DOHH2 (cell line): ENCODE data around the gene BHLHE40.

ENCODE experiments used
- H3F3A ChIP-seq: fragments of 200-600 bp; sonication (generic), shearing (Covaris generic); 2 replicates; pipeline ENCODE4 v1.6.0; 2016; ENCODE audit warnings: antibody characterized with exemption, mild to moderate bottlenecking; ENCODE audit not compliant: control insufficient read depth, insufficient read depth
- H3K27ac ChIP-seq: fragments of 200-600 bp; sonication (generic); 2 replicates; pipeline ENCODE4 v1.5.1; 2014; ENCODE audit warnings: low read depth, mild to moderate bottlenecking, low read length, moderate library complexity
- H3K27me3 ChIP-seq: fragments of 200-600 bp; sonication (generic); 2 replicates; pipeline ENCODE4 v1.6.1; 2014; ENCODE audit warnings: mild to moderate bottlenecking, low read length, mixed read lengths; ENCODE audit not compliant: control insufficient read depth
- H3K36me3 ChIP-seq: fragments of 200-600 bp; sonication (generic); 2 replicates; pipeline ENCODE4 v1.6.1; 2014; ENCODE audit warnings: mild to moderate bottlenecking, low read length, moderate library complexity, mixed read lengths; ENCODE audit not compliant: control insufficient read depth
- H3K4me1 ChIP-seq: fragments of 200-600 bp; sonication (generic); 2 replicates; pipeline ENCODE4 v1.6.1; 2014; ENCODE audit warnings: mild to moderate bottlenecking, low read length, mixed read lengths; ENCODE audit not compliant: control insufficient read depth
- H3K4me2 ChIP-seq: fragments of 200-600 bp; sonication (generic); 2 replicates; pipeline ENCODE4 v1.6.0; 2014; ENCODE audit warnings: mild to moderate bottlenecking, low read length, moderate library complexity
- H3K4me3 ChIP-seq: fragments of 200-600 bp; sonication (generic); 2 replicates; pipeline ENCODE4 v1.5.1; 2014; ENCODE audit warnings: mild to moderate bottlenecking, low read length, mixed read lengths
- H3K79me2 ChIP-seq: fragments of 200-600 bp; sonication (generic); 2 replicates; pipeline ENCODE4 v1.6.1; 2014; ENCODE audit warnings: mild to moderate bottlenecking, low read length, mixed read lengths; ENCODE audit not compliant: control insufficient read depth
- H3K9me2 ChIP-seq: fragments of 200-600 bp; sonication (generic); replicated peaks from 2 replicates; pipeline ENCODE4 v1.6.1; 2014; ENCODE audit warnings: mild to moderate bottlenecking, low read length, mixed read lengths; ENCODE audit not compliant: control insufficient read depth
- H3K9me3 ChIP-seq: fragments of 200-600 bp; sonication (generic); 2 replicates; pipeline ENCODE4 v1.6.1; 2014; ENCODE audit warnings: antibody characterized with exemption, low read length, mixed read lengths; ENCODE audit not compliant: control insufficient read depth, insufficient read depth
- H4K20me1 ChIP-seq: fragments of 200-600 bp; sonication (generic); 2 replicates; pipeline ENCODE4 v1.6.0; 2014; ENCODE audit warnings: low read depth, mild to moderate bottlenecking, antibody characterized with exemption, low read length, moderate library complexity; ENCODE audit not compliant: control insufficient read depth, insufficient read depth
- CTCF ChIP-seq: fragments of 200-600 bp; sonication (generic); IDR thresholded peaks from one replicate; pipeline ENCODE4 v1.5.1; 2014; ENCODE audit warnings: antibody characterized with exemption, mild to moderate bottlenecking, low read depth, low read length; ENCODE audit not compliant: poor library complexity, severe bottlenecking
- EZH2phosphoT487 ChIP-seq: fragments of 200-600 bp; sonication (generic); IDR thresholded peaks from 2 replicates; pipeline ENCODE4 v1.6.1; 2017; ENCODE audit warnings: borderline replicate concordance, mild to moderate bottlenecking, antibody characterized with exemption, low read length, moderate library complexity, mixed read lengths

The BHLHE40 gene

GRCh38 chr3:4978204-4978965 lies 852 bp upstream of the BHLHE40 start:
- Histone ChIP-seq H3K36me3 (peaks cover 10% of the 10 kb centered on the region; the same call in 1 of the 2 replicates), H3K27me3 (peaks cover 72% of the 10 kb centered on the region), H3K9me2 (no peaks in the 10 kb centered on the region), H4K20me1 (0 out of 2 replicates have a peak, but pooled peaks cover 8% of the 10 kb centered on the region), H3K4me3 (peak overlapping the region; percentile 72), H3K9me3 (no peaks in the 10 kb centered on the region), H3K79me2 (no peaks in the 10 kb centered on the region), H3F3A (0 out of 2 replicates have a peak, but pooled peaks cover 2% of the 10 kb centered on the region), H3K4me1 (peaks cover 53% of the 10 kb centered on the region), H3K4me2 (peak overlapping the region; percentile 85), H3K27ac (peak overlapping the region; percentile 45)
- TF ChIP-seq CTCF (no peak), EZH2phosphoT487 (no peak)

DNA sequence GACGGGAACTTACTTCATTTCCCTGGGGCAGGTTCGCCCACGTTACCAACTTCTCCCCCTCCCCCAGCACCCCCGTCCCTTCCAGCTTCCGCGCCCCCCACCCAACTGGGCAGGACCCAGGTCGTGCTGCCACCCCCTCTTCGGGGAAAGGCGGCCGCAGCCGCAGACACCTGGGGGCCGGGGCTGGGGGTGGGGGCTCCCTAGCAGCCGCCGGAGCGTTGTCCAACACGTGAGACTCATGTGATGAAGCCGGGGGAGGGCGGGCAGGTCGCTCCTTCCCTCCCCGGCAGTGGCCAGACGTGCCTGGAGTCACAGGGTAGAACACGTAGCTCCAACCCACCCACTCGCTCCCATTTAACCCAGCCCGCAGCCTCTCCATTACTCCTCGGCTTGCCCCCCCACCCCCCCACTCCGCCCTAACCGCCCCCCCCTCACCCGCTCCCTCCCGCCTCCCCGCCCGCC lies 240 bp upstream of the BHLHE40 start:
- Histone ChIP-seq H3K4me1 (peaks cover 60% of the 10 kb centered on the region), H3K27me3 (peaks cover 74% of the 10 kb centered on the region), H3K79me2 (no peaks in the 10 kb centered on the region)

DNA sequence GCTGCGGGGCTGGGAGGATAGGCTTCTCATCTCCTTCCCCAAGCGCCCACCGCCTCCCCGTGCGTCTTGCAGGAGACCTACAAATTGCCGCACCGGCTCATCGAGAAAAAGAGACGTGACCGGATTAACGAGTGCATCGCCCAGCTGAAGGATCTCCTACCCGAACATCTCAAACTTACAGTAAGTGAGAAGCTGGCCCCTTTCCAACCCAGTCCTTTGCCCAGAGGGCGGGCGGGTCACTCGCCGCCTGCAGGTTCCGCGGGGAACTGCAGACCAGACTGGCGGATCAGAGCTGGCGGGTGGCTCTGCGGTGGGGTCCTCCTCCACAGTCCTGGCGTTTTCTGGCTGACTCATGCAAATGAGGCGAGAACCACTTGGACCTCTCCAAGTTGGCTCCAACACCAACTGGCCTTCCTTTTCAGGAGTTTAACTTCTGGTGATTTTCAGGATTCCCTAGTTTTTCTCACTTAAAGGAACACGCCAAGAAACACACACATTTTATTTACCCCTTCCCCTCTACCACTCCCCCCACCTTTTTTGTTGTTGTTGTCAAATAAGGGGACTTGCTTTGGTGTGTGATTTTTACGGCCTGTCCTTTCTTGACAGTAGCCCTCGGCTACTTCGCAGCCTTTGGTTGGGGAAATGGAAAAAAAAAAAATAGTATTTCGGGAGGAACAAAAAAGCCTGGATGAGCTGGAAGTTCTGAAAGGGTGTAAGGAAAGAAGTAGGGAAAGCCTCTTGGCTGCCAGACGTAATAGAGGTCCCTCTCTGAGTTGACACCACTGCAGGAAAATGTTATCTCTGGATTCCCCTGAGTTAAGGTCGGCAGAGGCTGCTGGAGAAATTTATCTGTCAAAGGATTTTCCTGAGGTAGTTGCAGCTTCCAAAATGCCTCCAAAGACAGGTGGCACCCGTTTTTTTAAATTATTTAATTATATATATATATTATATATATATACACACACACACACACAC lies 1.3 kb downstream of the BHLHE40 start:
- Histone ChIP-seq H4K20me1 (0 out of 2 replicates have a peak, but pooled peaks cover 8% of the 10 kb centered on the region), H3K4me1 (peaks cover 65% of the 10 kb centered on the region), H3K27ac (no peak overlapping the region), H3K9me3 (no peaks in the 10 kb centered on the region), H3F3A (peaks cover 12% of the 10 kb centered on the region), H3K27me3 (peaks cover 78% of the 10 kb centered on the region), H3K9me2 (no peaks in the 10 kb centered on the region), H3K79me2 (no peaks in the 10 kb centered on the region), H3K4me2 (peak overlapping the region; percentile 83), H3K36me3 (peaks cover 10% of the 10 kb centered on the region; the same call in 1 of the 2 replicates), H3K4me3 (peak overlapping the region; percentile 74)
- TF ChIP-seq EZH2phosphoT487 (no peak; the same call in 1 of the 2 replicates), CTCF (peak; percentile 84)

More for the DNA sequence above, 240 bp upstream of the BHLHE40 start:
- 0 out of 2 replicates have a peak, but pooled peaks cover 2% of the 10 kb centered on the region for H3F3A ChIP-seq
- peaks cover 10% of the 10 kb centered on the region; the same call in 1 of the 2 replicates for H3K36me3 ChIP-seq
- H3K4me3 ChIP-seq, result peak overlapping the region; percentile 74
- 0 out of 2 replicates have a peak, but pooled peaks cover 8% of the 10 kb centered on the region for H4K20me1 ChIP-seq
- no peaks in the 10 kb centered on the region for H3K9me3 ChIP-seq
- peak overlapping the region; percentile 45 for H3K27ac ChIP-seq
- no peaks in the 10 kb centered on the region for H3K9me2 ChIP-seq
- peak overlapping the region; percentile 85 for H3K4me2 ChIP-seq
- no peak for TF ChIP-seq EZH2phosphoT487
